ENCODE data around the gene OR4A15.

OR4A15 gene

DNA sequence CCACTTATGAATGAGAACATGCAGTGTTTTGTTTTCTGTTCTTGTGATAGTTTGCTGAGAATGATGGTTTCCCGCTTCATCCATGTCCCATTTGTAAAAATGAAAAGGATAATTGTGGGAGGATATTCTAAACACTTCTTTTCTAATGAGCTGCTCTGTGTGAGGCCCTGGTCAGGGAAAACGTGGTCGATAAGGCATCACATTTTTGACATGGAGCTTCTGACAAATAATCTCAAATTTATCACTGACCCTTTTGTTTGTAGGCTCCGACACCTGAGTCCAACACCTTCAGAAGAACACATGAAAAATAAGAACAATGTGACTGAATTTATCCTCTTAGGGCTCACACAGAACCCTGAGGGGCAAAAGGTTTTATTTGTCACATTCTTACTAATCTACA is at the start of gene OR4A15:
Gene OR4A15, plus strand, starts transcription at position 301 of the 400 bp plus-strand sequence. Its CDS starts 0 bp downstream, at position 301.
- no peak for DNase-seq

DNA sequence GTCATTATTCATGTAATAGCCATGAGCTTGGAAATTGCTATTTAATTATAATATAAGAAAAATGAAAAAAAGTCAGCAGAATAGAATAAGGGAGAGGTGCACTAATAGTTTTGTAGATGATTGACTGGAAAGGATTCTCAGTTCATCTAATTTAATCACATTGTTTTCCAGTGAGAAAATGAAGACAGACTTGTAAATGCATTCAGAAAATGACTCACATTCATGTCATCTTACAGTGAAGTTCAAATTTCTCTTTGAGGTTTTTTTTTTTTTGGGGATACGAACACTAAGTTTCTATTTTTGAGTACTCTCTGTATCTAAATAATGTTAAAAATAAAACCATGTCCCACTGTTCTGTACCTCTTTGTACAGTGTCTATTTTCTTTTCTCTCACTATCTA is 43.3 kb upstream of the OR4A15 start:
- DNase-seq, result no peak

DNA sequence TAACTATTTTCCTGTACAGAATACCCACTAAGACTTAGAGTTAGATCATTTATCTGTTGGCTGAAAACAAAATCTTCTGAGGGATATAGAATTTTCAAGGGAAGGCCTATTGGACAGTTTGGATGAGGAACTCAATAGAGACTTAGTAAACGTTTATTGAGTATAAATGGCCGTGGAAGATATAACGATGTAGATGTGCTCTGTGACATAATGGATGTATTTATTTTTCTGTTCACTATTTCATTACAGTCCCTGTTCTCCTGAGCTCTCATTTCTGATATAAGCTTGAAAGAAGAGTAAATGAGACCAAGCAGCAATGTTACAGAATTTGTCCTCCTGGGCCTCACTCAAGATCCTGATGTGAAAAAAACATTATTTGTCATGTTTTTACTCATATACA is 24.9 kb upstream of the OR4A15 start, which contains the start of gene OR4A16:
Gene OR4A16, plus strand, starts transcription at position 301 of the 400 bp plus-strand sequence. Its CDS starts 0 bp downstream, at position 301.
- no peak for DNase-seq

DNA sequence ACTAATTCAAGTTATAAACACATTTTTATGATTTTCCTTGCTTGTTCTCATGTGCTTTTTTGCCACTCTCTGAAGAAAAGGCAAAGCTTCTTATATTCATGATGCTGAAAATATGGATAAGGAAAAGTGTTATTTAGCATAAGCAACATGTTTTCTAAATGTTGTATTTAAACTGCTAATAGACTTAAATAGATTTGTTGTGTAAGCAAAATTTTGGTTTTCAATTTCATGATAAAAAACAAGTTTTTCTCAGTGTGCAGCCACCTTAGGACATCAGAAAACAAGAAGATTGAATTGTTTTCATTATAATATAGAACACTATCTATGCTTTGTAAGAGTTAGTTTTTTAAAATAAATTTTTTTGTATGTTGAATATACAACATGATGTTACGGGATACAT is 22.5 kb upstream of the OR4A15 start:
- DNase-seq, result no peak

DNA sequence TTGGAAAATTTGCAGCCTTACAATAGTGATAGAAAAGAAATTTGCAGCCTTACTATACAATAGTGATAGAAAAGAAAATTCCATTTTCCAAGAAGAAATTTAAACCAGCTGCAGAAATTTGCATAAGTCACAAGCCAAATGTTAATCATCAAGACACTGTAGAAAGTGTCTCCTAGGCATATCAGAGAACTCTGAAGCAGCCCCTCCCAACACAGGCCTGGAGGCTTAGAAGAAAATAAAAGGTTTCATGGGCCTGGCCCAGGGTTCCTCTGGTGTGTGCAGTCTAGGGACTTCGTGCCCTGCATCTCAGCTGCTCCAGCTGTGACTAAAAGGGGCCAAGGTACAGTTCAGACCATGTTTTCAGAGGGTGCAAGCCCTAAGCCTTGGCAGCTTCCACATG is 18.7 kb upstream of the OR4A15 start:
- DNase-seq, result no peak

DNA sequence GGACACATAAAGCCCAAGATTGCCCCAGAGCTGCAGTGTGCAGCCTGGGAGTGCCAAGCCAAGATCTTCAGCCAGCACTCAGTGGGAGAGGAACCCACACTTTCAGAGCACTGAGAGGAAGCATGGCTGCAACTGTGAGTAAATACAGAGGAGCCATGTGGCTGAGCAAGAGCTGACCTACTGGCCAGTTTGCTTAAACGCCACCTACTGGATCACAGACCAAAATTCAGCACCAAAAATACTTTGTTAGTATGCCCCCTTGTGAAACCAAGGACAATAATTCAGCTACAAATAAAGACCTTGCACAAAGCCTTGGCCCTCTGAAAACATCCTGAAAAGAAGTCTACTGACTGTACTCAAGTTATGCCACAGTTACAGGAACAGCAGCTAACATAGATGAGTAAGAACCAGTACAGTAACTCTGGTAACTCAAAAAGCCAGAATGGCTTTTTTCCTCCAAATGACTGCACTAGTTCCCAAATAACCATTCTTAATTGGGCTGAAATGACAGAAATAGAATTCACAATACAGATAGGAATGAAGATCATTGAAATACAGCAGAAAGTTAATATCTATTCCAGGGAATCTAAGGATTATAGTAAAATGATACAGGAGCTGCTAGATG is 10.1 kb upstream of the OR4A15 start:
- no peak for DNase-seq

DNA sequence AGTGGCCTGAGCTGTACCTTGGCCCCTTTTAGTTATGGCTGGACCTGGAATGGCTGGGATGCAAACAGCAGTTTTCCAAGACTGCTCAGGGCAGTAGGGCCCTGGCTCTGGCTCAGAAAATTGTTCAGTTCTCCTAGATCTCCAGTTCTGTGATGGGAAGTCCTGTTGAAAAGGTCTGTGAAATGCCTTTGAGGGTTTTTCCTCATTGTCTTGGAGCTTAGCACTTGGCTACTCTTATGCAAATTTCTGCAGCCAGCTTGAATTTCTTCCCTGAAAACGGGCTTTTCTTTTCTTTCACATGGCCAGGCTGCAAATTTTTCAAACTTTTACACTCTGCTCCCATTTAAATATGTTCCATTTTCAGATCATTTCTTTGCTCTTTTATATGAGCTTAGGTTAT is 33.2 kb downstream of the OR4A15 start:
- DNase-seq, result no peak

All from CD4-positive, alpha-beta T cell treated with Interleukin-17A for 1 hour (primary cell).